ENCODE data around the gene HOXA10. TPM values are rescaled to one million over a fixed set of nuclear protein-coding genes. Genes with fewer than 3 reads are reported as not detected.

HOXA10 gene
- total RNA-seq, 3 donors from 2014 or later = 2.3 to 21.1 (median 5.2) TPM

- no peak overlapping the region for H3K4me3 ChIP-seq
- peak in 1 of 2 donors; percentile 16 for DNase-seq (ENCODE audit: low spot score in 2 of 2)
- H3K27me3 ChIP-seq = peaks cover 7 to 39% of the 10 kb centered on the region in 2 donors
- peak overlapping the region; percentile 95 to 96 for H3K27ac ChIP-seq
- intact Hi-C loops (cut with DNase I; ENCODE audit: low total_unique reads) = loop anchor here (10.0 kb wide), 1 partner anchor 949 kb away; the partner anchor contains the start of genes CBX3 and HNRNPA2B1
- H3K9me3 ChIP-seq = no peaks in the 10 kb centered on the region
- TF ChIP-seq POLR2AphosphoS5 (IDR thresholded peaks at IDR 0.05) (no peak), POLR2A (IDR thresholded peaks at IDR 0.05) (no peak), CTCF (IDR thresholded peaks at IDR 0.05) (no peak)
- peaks cover 5 to 9% of the 10 kb centered on the region in 2 donors for H3K4me1 ChIP-seq
- H3K36me3 ChIP-seq = no peaks in the 10 kb centered on the region
These were observed 20.6 kb downstream of the HOXA10 start for GRCh38 chr7:27153526-27153925.

GRCh38 chr7:27152816-27153442 lies 21.2 kb downstream of the HOXA10 start:
- no peak for TF ChIP-seq CTCF (IDR thresholded peaks at IDR 0.05)
- no peak for TF ChIP-seq POLR2AphosphoS5 (IDR thresholded peaks at IDR 0.05)
- TF ChIP-seq POLR2A (IDR thresholded peaks at IDR 0.05) = no peak
- intact Hi-C loops (cut with DNase I; ENCODE audit: low total_unique reads) = loop anchor here (10.0 kb wide), 1 partner anchor 948 kb away; the partner anchor contains the start of genes CBX3 and HNRNPA2B1
- Histone ChIP-seq H3K27ac (peak overlapping the region; percentile 95 to 96), H3K9me3 (no peaks in the 10 kb centered on the region), H3K4me3 (peak overlapping the region; percentile 68 to 80 (median 75)), H3K36me3 (no peaks in the 10 kb centered on the region), H3K27me3 (peaks cover 7 to 45% of the 10 kb centered on the region in 2 donors), H3K4me1 (peaks cover 5 to 9% of the 10 kb centered on the region in 2 donors)
- DNase-seq (ENCODE audit: low spot score in 2 of 2) = peak in 1 of 2 donors; percentile 48

- H3K27ac ChIP-seq = peak within 1 kb of the TSS; percentile 95 to 96
- H3K27me3 ChIP-seq = peaks cover 7 to 50% of the 10 kb centered on the region in 2 donors
- H3K36me3 ChIP-seq = no peaks in the 10 kb centered on the region
- no peaks in the 10 kb centered on the region for H3K9me3 ChIP-seq
- intact Hi-C loops (cut with DNase I; ENCODE audit: low total_unique reads) = loop anchor here (10.0 kb wide), 1 partner anchor 947 kb away; the partner anchor contains the start of genes CBX3 and HNRNPA2B1
- TF ChIP-seq POLR2A (IDR thresholded peaks at IDR 0.05) (no peak), POLR2AphosphoS5 (IDR thresholded peaks at IDR 0.05) (peak; percentile 36 to 64 (median 50)), CTCF (IDR thresholded peaks at IDR 0.05) (no peak)
- peaks cover 5 to 9% of the 10 kb centered on the region in 2 donors for H3K4me1 ChIP-seq
- DNase-seq (ENCODE audit: low spot score in 2 of 2) = peak; percentile 53
- peak within 1 kb of the TSS; percentile 68 to 80 (median 75) for H3K4me3 ChIP-seq
These were observed 21.9 kb downstream of the HOXA10 start, which contains the start of gene HOXA3 for GRCh38 chr7:27151931-27152815. HOXA3 (minus strand) TSS chr7:27152583; CDS start chr7:27110640, 41,943 bp downstream.

GRCh38 chr7:27151341-27151930 lies 22.7 kb downstream of the HOXA10 start:
- H3K4me1 ChIP-seq = peaks cover 5 to 9% of the 10 kb centered on the region in 2 donors

More at GRCh38 chr7:27151341-27151930, 22.7 kb downstream of the HOXA10 start:
- H3K4me3 ChIP-seq = peak overlapping the region; percentile 68 to 80 (median 75)
- peak overlapping the region; percentile 95 to 96 for H3K27ac ChIP-seq
- H3K27me3 ChIP-seq = peaks cover 7 to 56% of the 10 kb centered on the region in 2 donors
- DNase-seq (ENCODE audit: low spot score in 2 of 2) = peak; percentile 23 to 51
- intact Hi-C loops (cut with DNase I; ENCODE audit: low total_unique reads) = loop anchor here (10.0 kb wide), 1 partner anchor 947 kb away; the partner anchor contains the start of genes CBX3 and HNRNPA2B1
- no peak for TF ChIP-seq POLR2AphosphoS5 (IDR thresholded peaks at IDR 0.05)
- no peak for TF ChIP-seq POLR2A (IDR thresholded peaks at IDR 0.05)
- no peak for TF ChIP-seq CTCF (IDR thresholded peaks at IDR 0.05)
- no peaks in the 10 kb centered on the region for H3K9me3 ChIP-seq
- no peaks in the 10 kb centered on the region for H3K36me3 ChIP-seq

All from breast epithelium (tissue), 4 donors.